NCI-H2196 (cell line): ENCODE data around the gene DMAC2.
"Not testable (repeated sequence)": the region's sequence is repeated elsewhere in the genome, so short reads cannot be mapped to it uniquely, and the experiment has no call there.

ENCODE experiments used
- DNase-seq: peaks from one replicate; lab custom pipeline; 2025; ENCODE audit not compliant: unreplicated experiment; lab: John Stamatoyannopoulos, UW

DMAC2 gene

DNA sequence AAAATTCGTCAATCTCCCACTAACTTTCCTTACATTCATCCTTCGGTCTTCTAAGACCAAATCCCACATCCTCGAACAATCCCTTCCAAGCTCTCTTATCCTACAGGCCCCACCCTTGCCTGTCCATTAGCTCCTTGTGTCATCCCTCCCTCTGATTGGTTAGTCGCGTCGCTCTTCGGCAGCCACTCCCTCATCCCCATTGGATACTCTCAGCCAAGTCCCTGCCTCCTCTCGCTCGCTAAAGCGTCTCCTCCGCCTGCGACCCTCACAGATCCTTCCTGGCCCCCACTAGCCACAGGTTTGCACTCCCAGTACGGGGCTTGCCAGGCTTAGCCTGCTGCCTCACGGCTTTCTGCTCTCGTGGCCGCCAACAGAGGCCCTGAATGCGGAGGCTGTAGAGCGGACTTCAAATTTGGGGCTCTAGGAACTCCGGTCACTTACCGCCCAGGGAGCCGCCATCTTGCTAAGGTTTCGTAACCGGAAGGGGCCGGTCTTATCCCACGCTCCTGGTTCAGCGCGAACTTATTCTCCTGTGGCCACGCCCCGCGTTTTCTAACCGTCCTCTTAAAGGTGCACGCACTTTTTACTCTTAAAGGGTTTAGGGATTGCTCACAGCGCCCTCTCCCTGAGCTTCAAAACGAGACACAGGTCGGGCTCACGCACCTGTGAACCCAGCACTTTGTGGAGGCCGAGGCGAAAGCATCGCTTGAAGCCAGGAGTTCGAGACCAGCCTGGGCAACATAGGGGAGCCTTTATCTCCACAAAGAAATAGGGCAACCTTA, at the start of gene DMAC2:
DMAC2 (minus strand) TSS at position 472 of the 782 bp plus-strand sequence; CDS start at position 459, 13 bp downstream.
- DNase-seq, result peak; percentile 99

DNA sequence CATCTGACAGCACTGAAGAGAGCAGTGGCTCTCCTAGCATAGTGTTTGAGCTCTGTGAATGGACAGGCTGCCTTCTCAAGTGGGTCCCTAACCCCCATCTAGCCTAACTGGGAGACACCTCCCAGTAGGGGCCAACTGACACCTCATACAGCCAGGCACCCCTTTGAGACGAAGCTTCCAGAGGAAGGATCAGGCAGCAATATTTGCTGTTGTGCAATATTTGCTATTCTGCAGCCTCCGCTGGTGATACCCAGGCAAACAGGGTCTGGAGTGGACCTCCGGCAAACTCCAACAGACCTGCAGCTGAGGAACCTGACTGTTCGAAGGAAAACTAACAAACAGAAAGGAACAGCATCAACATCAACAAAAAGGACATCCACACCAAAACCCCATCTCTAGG, 47.2 kb upstream of the DMAC2 start:
- DNase-seq, result not testable (repeated sequence)

DNA sequence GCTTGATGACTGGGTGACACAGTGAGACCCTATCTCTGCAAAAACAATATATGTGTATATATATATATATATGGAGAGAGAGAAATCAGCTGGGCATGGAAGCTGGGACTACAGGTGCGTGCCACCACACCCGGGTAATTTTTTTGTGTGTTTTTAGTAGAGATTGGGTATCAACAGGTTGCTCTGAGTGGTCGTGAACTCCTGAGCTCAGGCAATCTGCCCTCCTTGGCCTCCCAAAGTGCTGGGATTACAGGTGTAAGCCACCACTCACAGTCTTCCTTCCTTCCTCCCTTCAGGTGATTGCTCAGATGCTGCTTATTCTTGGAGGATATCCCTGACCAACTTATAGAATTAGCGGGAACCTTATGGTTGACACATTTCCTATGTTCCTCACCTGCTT, 45.1 kb upstream of the DMAC2 start:
- no peak for DNase-seq

DNA sequence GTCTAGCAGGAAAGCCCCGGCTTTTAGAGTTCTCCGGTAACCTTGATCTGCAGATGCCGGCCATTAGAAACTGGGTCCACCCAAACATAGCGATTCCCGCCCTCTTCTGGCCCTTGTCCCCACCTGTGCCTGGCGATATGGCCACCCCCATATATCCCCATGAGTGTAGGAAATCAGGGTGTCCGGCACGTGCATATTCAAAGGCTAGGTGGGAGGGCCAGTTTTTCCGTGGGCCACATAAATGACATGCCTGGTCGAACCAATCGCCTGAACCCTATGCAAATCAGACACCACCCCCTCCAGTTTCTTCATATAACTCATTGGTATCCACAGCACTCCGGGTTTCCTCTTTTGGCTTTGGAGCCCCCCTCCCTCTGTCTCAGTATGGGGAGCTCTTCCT, 40.6 kb upstream of the DMAC2 start:
- no peak for DNase-seq

DNA sequence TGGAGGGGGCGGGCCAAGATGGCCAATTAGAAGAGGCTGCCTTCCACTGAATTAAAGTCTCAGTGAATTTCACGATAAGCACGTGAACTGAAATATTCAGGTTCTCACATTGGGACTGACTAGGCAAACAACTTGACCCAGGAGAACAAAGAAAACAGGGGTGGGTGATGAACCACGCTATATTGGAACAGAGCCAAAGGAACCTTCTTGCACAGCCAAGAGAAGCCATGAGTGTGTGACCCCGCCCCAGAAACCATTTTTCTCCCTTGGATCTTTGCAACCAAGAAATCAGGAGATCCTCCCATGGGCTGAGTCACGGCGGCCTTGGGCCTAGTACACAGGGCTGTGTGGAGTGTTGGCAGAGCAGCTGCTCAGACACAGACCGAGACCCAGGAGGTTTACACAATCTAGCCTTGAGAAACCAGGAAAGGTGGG, 40.1 kb upstream of the DMAC2 start:
- DNase-seq, result no peak

DNA sequence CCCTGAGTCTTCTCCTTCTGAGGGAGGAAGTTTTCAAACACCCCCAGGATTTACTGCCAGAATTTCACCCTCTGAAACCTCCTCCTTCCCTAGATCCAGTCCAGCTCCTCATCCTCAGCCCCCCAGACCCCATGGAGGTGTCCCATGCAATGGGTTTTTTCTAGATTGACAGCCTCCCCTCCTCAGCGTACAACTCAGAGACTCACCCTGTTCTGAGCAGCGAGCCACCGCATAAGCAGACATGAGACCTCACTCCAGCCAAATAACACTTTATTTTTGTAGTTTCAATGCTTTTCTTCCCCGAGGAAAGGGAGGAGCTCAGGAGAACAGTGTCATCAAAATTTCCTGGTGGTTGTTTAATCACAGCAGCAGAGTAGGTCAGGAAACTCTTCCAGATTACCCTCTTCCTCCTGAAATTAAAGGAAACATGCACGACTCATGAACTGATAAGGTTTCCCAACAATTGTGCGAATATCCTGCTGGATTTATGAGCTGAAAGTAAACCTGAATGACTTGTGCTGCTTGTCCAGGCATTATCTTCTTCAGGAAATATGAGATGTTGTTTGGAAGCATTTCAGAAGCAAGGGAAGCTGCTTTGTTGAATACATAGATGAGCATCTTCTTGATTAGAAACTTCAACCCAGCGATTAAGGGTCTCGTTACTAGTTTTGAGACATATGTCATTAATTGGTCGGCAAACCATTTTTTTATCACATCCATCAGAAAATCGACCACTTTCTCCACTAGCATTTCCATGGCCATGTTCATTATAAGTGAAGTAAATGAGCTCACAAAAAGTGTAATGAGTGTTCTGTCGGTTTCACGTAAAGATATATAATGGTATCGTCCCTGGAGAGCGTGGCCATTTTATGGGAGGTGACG, 39.4 kb upstream of the DMAC2 start:
- DNase-seq, result no peak

DNA sequence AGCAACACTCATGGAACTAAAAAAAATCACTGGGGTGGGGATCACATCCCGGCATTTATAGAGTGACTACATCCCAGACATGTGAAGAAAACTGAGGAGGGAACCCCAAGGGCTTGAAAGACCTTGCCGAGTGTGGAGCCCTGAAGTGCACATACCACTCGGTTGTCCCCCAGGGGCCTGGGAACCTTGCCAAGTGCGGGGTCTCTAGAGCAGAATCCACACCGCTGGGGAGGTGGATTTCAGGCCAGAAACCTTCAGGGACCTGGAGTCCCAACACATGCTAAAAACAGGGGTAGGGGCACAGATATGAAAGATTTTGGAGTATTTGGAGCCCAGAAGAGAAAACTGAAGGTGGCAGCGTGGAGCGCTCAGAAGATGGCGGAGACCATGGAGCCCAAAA, 38.5 kb upstream of the DMAC2 start:
- no peak for DNase-seq

DNA sequence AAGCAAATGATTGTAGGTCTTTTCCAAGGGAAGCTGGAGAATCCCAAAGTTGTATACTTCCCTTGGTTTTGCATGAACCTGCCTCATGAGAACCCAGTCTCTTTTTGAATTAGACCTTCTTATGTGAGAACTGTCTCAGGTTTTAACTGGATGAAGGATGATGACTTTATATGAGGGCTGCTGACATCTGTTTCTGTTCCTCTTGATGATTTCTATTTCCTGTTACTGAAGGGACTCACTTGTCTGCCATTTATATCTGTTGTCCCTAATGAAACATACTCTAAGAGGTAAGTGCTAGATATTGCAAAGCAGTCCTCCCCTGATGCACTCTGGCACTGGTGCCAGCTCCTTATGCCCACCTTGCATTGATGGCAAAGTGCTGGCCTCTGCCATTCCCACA, 36.9 kb upstream of the DMAC2 start:
- no peak for DNase-seq

DNA sequence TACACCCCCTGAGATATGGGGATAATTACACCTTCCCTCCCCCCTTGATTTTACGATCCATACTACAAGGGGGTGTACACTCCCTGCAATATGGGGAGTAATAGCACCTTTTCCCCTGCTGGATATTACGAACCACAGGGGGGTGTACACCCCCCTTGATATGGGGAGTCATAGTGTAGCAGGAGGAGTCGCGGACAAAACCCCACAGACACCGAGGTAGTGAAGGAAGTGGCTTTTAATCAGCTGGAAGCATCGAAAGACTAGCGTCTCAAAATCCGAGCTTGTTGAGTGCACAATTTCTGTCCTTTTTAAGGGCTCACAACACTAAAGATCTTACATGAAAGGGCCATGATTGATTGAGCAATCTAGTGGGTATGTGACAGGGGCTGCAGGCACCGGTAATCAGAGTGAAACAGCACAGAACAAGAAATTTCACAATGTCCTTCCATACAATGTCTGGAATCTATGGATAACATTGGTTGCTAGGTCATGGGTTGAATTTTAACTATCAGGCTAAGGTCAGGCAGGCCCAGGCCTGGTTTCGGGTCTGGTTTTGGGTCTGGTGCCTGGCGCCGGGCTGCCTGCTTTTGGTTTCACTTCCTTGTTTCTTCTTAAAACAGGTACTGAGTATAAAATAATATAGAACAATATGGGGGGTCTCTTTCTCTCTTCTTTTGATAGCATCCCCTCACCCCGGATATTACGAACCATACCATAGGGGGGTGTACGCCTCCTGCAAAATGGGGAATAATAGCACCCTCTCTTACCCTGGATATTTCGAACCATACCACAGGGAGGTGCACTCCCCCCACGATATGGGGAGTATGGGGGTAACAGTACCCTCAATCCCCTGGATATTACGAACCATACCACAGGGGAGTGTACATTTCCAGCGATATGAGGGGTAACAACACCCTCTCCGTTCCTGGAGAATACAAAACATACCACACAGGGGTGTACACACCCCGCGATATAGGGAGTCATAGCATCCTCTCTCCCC, 23.8 kb upstream of the DMAC2 start:
- not testable (repeated sequence) for DNase-seq

DNA sequence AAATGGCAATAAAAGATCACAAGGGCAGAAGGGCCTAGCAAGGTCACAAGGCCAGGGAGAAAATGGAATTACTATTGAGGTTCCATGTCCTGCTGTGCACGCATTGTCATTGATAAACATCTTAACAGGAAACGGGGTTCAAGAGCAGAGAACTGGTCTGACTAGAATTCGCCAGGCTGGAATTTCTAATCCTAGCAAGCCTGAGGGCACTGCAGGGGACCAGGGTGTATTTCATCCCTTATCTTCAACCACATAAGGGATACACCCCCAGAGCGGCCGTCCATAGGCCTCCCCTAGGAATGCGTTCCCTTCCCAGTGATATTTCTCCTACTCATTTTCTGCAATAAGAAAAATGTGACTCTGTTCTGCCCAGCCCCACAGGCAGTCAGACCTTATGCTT, 22.8 kb upstream of the DMAC2 start:
- no peak for DNase-seq

DNA sequence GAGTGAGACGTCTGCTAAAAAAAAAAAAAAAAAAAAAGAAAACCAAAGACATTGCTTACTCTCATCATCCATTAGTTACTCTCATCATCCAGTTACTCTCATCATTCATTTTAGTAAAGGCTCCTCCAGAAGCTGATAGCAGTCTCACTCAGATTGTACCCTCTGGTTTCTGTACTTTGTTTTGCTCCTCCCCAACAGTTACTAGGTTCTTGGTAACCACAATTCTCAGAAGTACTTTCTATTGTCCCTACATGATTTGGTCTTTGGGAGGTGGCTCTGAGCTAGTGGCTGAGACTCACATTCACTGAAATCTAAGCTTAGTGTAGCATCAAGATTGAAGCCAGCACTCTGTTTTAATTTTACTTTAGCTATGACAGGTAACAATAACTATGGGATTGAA, 17.5 kb upstream of the DMAC2 start:
- DNase-seq, result no peak

DNA sequence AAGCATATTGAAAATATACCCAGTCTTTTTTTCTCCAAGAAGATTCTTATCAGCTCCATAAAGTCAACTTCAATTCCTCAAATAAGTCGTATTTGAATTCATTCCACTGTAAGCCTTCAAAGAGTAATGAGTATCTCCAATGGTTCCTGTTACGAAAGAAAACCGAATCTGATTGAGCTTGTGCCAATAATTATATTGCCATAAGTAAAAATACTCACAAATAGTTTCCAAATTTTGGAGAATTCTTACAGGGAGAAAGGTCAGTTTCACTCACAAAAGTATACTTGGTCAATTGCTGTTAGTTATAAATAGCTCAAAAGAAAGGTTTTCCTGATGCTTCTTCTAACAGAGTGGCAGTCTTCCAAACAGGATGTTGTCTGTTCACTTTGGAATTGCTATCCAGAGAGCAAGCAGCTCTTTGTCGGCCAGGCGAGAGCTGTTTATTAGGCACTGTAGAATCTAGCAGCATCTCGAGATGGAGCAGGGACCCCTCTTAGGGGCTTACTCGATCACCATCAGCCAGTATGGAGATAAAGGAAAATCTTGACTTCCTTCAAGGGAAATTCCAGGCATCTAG, 16.7 kb upstream of the DMAC2 start:
- DNase-seq, result peak; percentile 12

DNA sequence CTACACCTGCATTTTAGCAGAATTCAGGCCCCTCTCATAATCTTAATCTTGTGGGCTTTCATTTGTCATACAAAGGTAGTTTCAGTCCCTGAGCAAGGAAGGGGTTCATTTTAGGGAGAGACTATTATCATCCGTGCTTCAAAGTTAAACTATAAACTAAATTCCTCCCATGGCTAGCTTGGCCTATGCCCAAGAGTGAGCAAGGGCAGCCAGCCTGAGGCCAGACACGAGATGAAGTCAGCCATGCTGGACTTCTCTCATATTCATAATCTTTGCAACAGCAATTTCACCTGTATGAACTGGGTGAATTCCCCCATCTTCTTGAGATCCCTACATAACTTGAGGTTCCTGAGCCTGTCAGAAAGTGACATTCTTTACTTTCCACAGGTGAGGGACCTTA, 16.2 kb upstream of the DMAC2 start:
- DNase-seq, result no peak

DNA sequence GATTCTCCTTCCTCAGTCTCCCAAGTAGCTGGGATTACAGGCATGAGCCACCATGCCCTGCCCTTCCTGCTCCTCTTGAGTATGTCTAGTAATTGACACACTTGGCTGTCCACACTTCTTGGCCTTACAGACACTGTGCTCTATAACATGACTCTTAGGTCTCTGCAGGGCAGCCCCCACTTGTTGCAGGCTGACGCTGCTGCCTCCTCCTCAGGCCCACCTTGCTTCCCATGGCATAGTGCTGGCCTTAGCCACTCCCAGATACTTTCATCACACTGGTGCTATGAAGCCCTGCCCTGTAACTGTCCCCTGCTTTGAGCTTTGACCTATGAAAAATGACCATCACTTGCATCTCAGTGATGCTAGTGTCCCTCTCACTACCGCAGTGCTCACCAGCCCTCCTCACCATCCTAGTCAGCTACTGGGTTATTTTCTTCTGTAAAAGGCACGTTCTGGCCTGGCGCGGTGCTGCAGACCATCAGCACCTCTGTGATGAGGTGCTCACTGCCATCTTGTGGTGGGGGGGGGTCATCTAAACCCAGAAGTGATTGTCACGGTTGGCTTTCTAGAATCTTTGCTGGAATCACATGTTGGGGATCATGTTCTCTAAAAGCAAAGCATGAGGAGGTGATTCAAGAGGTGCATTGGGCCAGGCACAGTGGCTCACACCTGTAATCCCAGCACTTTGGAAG, 13.0 kb upstream of the DMAC2 start:
- DNase-seq, result no peak

DNA sequence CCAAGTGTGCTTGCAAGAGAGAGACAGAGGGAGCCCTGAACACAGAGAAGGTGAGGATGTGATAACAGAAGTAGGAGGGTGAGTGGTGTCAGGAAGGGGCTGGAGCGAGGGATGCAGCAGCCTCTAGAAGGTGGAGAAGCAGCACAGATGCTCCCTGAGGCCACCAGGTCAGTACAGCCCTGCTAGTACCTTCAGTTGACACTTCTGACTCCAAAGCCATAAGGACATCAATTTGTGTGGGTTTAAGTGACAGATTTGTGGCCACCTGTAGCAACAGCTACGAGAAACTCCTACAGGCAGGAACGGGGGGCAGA, 10.1 kb upstream of the DMAC2 start:
- no peak for DNase-seq

DNA sequence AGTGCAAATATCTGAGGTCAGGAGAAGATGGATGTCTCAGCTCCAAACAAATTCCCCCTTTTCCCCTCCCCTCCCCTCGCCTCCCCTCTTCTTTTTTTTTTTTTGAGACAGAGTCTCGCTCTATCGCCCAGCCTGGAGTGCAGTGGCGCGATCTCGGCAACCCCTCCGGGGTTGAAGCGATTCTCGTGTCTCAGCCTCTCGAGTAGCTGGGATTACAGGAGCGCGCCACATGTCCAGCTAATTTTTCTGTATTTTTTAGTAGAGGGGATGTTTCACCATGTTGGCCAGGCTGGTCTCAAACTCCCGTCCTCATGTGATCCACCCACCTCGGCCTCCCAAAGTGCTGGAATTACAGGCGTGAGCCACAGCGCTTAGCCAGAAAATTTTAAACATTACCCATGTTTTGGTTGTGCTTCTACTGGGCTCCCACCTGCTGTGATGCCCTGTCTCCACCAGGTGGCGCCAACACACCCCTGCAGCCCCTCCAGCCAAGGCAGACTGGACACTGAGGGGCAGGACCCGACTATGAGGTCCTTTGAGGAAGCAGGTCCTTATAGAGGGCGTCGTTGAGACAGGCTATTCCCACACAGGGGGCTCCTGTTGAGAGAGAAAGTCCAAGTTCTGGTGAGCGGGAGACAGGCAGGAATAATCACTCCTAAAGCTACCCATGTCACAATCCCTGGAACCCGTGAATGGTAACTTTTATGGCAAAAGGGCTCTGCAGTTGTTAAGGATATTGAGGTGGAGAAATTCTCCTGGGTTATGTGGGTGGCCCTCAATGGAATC, 9.6 kb upstream of the DMAC2 start:
- peak; percentile 69 for DNase-seq

DNA sequence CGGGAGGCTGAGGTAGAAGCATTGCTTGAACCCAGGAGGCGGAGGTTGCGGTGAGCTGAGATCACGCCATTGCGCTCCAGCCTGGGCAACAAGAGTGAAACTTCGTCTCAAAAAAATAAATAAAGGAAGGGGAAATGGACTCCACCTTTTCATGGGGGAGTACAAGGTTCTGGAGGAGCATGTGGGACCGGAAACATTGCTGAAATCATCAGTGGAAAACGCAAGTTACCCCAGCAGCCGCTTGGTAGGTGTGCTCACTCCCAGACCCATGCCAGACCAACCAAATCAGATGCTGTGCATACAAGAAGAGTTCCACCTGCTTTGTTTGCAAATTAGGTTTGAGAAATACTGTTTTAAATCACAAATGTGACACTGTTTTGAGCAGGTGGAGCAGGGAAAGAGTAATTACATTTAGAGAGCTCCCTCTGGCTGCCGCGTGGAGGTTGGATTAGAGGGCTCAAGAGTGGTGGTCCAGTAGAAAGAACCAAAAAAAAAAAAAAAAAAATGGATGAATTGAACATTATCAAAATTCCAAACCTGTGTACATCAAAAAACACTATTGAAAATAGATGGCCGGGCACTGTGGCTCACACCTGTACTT, 8.1 kb upstream of the DMAC2 start:
- no peak for DNase-seq

DNA sequence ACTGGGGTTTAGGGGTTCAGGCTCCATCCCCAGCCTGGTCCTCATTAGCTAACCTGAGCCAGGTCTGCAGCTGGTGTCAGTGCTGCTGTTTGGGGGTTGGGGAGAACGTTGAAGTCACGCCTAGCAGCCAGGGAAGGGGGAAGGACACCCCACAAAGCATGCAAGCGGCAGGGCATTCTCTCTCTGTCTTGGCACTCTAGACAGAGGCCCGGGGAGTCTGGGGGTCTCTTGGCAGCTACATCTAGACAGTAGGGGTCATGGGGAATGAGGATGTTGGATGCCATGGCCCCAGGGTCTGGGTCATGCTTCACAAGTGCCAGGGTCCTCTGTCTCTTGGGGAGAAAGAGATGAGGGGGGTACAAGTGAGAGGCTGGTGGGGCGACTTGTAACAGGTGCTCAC, 5.9 kb upstream of the DMAC2 start:
- no peak for DNase-seq

DNA sequence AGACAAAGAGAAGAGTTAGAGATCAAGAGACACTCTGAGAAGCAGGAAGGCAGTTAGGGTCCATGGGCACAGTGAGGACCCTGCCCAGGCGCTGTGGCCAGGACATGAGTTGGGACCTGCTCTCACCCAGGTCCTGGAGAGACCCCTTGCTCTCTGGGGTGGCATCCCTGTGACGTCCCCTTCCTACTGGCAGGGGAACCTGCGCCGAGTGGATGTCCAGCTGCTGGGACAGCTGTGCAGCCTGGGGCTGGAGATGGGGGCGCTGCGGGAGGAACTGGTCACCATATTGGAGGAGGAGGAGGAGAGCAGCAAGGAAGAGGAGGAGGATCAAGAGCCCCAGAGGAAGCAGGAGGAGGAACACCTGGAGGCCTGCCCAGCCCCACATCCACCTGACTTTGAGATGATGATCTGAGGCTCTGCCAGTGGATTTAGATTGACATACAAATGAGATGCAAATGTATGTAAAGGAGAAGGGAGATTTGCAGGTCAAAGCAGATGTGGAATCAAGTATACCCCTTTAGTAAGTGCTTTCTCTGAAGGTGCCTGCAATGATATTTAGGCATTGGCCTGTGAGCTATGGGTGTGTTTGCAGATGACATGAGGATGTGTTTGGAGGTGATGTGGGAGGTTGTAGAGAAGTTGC, 4.2 kb upstream of the DMAC2 start:
- DNase-seq, result no peak
